ENCODE results near the gene TOE1.
A peak's percentile ranks its signal among the peaks of the same experiment; 100 is the strongest.
"Not testable (repeated sequence)": the region's sequence is repeated elsewhere in the genome, so short reads cannot be mapped to it uniquely, and the experiment has no call there.

TOE1 gene

GRCh38 chr1:45339789-45340558 lies at the start of gene TOE1, which contains the start of gene MUTYH:
TOE1 (plus strand) TSS chr1:45340170; CDS start chr1:45340253, 83 bp downstream.
MUTYH (minus strand) TSS chr1:45340440; CDS start chr1:45334505, 5,935 bp downstream.
- peak; percentile 97 for DNase-seq (ENCODE audit: low spot score)

- not testable (repeated sequence) for DNase-seq (ENCODE audit: low spot score)
Measured at GRCh38 chr1:45291002-45291401, 49.0 kb upstream of the TOE1 start.

- no peak for DNase-seq (ENCODE audit: low spot score)
Measured at GRCh38 chr1:45291716-45292115, 48.3 kb upstream of the TOE1 start.

- DNase-seq (ENCODE audit: low spot score): no peak
Measured at GRCh38 chr1:45297666-45298356, 42.2 kb upstream of the TOE1 start.

- no peak for DNase-seq (ENCODE audit: low spot score)
Measured at GRCh38 chr1:45299296-45299695, 40.7 kb upstream of the TOE1 start.

- DNase-seq (ENCODE audit: low spot score): peak; percentile 65
Measured at GRCh38 chr1:45299981-45300668, 39.8 kb upstream of the TOE1 start.

GRCh38 chr1:45300669-45300997 lies 39.3 kb upstream of the TOE1 start:
- DNase-seq (ENCODE audit: low spot score): no peak

GRCh38 chr1:45302505-45303150 lies 37.3 kb upstream of the TOE1 start:
- no peak for DNase-seq (ENCODE audit: low spot score)

GRCh38 chr1:45303520-45304310 lies 36.3 kb upstream of the TOE1 start:
- DNase-seq (ENCODE audit: low spot score): peak; percentile 97

GRCh38 chr1:45304311-45305081 lies 35.5 kb upstream of the TOE1 start:
- DNase-seq (ENCODE audit: low spot score): no peak

GRCh38 chr1:45305231-45305630 lies 34.7 kb upstream of the TOE1 start:
- no peak for DNase-seq (ENCODE audit: low spot score)

GRCh38 chr1:45306319-45306718 lies 33.7 kb upstream of the TOE1 start:
- DNase-seq (ENCODE audit: low spot score): no peak

- DNase-seq (ENCODE audit: low spot score): no peak
Measured at GRCh38 chr1:45306905-45307304, 33.1 kb upstream of the TOE1 start.

- DNase-seq (ENCODE audit: low spot score): no peak
Measured at GRCh38 chr1:45314266-45314665, 25.7 kb upstream of the TOE1 start.

- DNase-seq (ENCODE audit: low spot score): no peak
Measured at GRCh38 chr1:45317166-45317565, 22.8 kb upstream of the TOE1 start.

GRCh38 chr1:45319761-45320160 lies 20.2 kb upstream of the TOE1 start:
- DNase-seq (ENCODE audit: low spot score): no peak

- no peak for DNase-seq (ENCODE audit: low spot score)
Measured at GRCh38 chr1:45321444-45321843, 18.5 kb upstream of the TOE1 start.

- no peak for DNase-seq (ENCODE audit: low spot score)
Measured at GRCh38 chr1:45322486-45323040, 17.4 kb upstream of the TOE1 start.

GRCh38 chr1:45325851-45326506 lies 14.0 kb upstream of the TOE1 start:
- no peak for DNase-seq (ENCODE audit: low spot score)
